GM20000 (cell line): ENCODE results near the gene DSC1.

Experiments
- DNase-seq: peaks from one replicate; pipeline ENCODE4 v3.0.0; 2012; ENCODE audit warnings: low spot score
- CTCF ChIP-seq: IDR thresholded peaks from 2 replicates; pipeline ENCODE4 v1.5.1; 2012; ENCODE audit warnings: mild to moderate bottlenecking, control low read depth; ENCODE audit errors: extremely low read depth, missing control alignments

Gene DSC1

DNA sequence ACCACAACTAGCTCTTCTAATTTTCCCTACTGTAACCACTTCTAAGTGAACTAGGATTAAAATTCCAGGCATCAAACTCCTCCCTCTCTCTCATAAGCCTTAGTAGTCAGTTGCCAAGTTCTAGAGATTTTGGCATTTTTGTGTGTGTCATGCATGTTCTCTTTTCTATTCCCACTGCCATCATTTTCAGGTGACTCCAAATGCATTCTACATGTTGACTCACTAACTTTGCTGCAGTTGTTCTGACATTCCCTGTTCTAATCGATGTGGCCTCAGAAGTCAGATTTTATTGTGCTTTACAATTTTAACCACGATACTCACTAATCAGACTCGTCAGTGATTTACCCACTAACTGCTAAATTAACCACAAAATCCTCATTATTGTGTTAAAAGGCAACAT is 13.3 kb downstream of the DSC1 start:
- DNase-seq: no peak
- no peak for TF ChIP-seq CTCF

DNA sequence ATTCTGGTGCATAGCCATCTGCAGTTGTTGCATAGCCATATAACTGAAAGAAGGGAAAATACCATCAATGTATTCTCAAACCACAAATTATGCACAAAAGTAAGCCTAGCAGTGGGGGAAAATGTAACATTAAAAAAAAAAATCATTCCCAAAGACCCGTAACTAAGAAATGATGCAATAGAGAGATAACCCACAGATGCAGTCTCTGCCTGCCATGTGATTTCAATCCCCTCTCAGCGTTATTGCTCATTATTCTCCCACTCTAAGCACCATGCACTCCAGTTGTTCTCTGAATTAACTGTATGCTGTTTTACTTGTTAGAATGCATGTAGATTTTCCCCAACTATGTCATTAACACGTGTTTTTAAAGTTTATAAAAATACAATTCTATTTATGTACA is 14.1 kb downstream of the DSC1 start:
- no peak for DNase-seq
- no peak for TF ChIP-seq CTCF

GRCh38 chr18:31146809-31147208 is 15.8 kb downstream of the DSC1 start:
- TF ChIP-seq CTCF: no peak
- no peak for DNase-seq

DNA sequence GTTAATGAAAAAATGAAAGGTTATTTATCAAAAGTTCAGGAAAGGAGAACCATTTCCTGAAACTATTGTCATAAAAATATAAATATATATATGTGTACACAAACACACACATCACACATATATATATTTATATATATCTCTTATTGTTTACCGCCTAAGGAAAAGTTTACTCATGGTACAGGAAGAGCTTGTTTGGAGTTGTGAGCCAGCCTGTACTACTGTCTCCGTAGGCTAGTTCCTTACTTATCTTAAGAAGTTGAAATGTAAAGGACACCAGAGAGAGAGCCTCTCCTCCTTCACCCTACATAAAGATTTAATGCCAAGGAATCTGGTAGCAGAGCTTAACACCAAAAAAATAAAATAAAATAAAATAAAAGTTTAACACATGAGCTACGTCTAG is 19.6 kb downstream of the DSC1 start:
- TF ChIP-seq CTCF: no peak
- DNase-seq: no peak

DNA sequence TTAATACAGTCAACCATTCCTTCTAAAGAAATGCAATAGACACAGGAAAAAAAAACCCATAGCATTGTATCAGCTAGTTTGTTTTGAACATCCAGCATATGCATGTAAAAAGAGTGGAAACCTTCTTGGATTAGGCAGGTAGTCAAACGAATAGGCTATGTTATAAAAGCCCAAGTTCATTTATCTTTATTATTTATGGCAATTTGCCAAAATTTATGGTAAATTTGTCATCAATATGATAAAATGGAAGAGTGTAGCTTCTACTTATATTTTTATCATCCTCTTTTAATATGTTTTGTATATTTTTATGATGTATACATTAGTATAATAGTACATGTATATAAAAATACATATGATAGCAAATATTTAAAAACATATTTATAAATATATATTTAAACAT is 23.9 kb downstream of the DSC1 start:
- TF ChIP-seq CTCF: no peak
- no peak for DNase-seq

GRCh38 chr18:31134988-31135529 is 27.6 kb downstream of the DSC1 start:
- no peak for TF ChIP-seq CTCF
- DNase-seq: no peak

DNA sequence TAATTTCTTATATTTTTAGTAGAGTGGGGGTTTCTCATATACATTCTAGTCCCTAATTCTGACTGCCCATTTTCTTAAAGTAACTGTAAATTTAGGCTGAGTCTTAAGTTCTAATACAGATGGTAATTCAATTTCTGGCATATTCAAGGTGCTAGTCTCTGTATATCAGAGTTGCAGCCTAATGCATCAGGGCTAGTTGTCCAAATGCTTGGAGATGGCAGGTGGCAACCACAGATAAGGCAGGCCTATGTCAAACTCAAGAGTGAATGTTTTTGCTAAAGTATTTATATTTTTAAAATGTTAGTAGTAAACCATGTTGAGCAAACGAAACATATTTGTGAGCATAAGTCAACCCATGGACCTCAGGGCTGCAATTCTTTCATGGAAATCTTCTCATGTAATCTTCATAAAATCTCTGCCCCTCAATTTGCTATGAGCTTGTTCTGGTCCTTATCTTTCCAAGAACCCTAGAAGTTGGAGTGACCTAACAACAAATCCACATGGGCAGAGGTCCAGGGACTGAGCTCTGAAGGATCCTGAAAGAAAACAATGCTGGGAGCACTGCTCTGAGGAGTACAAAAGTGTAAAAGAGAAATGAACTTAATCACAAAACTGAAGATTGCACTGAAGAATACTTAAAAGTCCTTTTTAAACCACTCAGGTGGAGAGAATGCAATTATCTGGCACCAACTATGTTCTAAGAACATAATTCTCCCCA is 33.1 kb downstream of the DSC1 start:
- no peak for DNase-seq
- TF ChIP-seq CTCF: no peak
